Esophagus muscularis mucosa (tissue), 4 donors: ENCODE data around the gene POLR2H. TPM values are rescaled to one million over a fixed set of nuclear protein-coding genes. Genes with fewer than 3 reads are reported as not detected.

Source experiments
- DNase-seq: peaks from one replicate; pipeline ENCODE4 v3.0.0-alpha.2; 2017; ENCODE audit errors: extremely low spot score
- H3K27ac ChIP-seq, 4 donors: fragments of 200-600 bp; sonication (generic); replicated peaks in 1 of 4; 1 replicate in 3 of 4; 2 replicates in 1 of 4; pipeline ENCODE4 v1.5.1; 2016 to 2019; ENCODE audit warnings: mild to moderate bottlenecking in 1 of 4
- H3K27me3 ChIP-seq, 4 donors: fragments of 200-600 bp; sonication (generic); one replicate each; pipeline versions ENCODE4 v1.5.1 to v1.6.0; 2016 to 2019
- H3K36me3 ChIP-seq, 4 donors: fragments of 200-600 bp; sonication (generic); one replicate each; pipeline ENCODE4 v1.5.1; 2016 to 2019
- H3K4me1 ChIP-seq, 4 donors: fragments of 200-600 bp; sonication (generic); one replicate each; pipeline ENCODE4 v1.5.1; 2016 to 2019
- H3K4me3 ChIP-seq, 4 donors: fragments of 200-600 bp; sonication (generic); 1 replicate in 2 of 4; 2 replicates in 2 of 4; pipeline ENCODE4 v1.5.1; 2016 to 2019; ENCODE audit warnings: mild to moderate bottlenecking in 4 of 4, moderate library complexity in 1 of 4
- H3K9me3 ChIP-seq, 4 donors: fragments of 200-600 bp; sonication (generic); 1 replicate in 3 of 4; 2 replicates in 1 of 4; pipeline ENCODE4 v1.5.1; 2016 to 2019
- CTCF ChIP-seq, 3 experiments: fragments of 200-600 bp in 2 of 3; fragments of 450-650 bp in 1 of 3; sonication (generic) in 2 of 3; IDR thresholded peaks; one replicate each; pipeline ENCODE4 v1.5.1; 2017 to 2019; ENCODE audit warnings: antibody characterized with exemption in 3 of 3, mild to moderate bottlenecking in 2 of 3, moderate library complexity in 1 of 3
- EP300 ChIP-seq: sonication (generic); formaldehyde crosslinking; IDR thresholded peaks from one replicate; pipeline ENCODE4 v1.6.1; 2017; ENCODE audit warnings: antibody characterized with exemption
- POLR2A ChIP-seq: fragments of 450-650 bp; IDR thresholded peaks from one replicate; pipeline ENCODE4 v1.6.1; 2017; ENCODE audit warnings: antibody characterized with exemption, moderate library complexity, mild to moderate bottlenecking, low read depth
- POLR2AphosphoS5 ChIP-seq, 2 donors: sonication (generic); formaldehyde crosslinking; IDR thresholded peaks; one replicate each; pipeline ENCODE4 v1.6.1; 2017; ENCODE audit warnings: antibody characterized with exemption in 2 of 2
- WGBS: methylation state at CpG from one replicate; pipeline ENCODE4 v1.1.5; 2018; 5-methylcytosine and 5-hydroxymethylcytosine counted together
- intact Hi-C: fragments of 100-400 bp; cut with DNase I; formaldehyde crosslinking; loops from one replicate; pipeline ENCODE4 v1.15.1; 2023
- total RNA-seq, 4 donors: library from RNA; depleted of rRNA; stranded (reverse); fragments of >200 nt; gene quantifications; one replicate each; pipeline versions ENCODE4 v1.1.0 to v1.2.1, GENCODE V29; 2016

POLR2H gene
- total RNA-seq, 4 donors from 2014 or later: 36.0 to 52.1 (median 40.4) TPM

GRCh38 chr3:184361932-184362667 is 590 bp downstream of the POLR2H start:
- Histone ChIP-seq H3K27me3 (no peaks in the 10 kb centered on the region), H3K4me1 (peaks cover 21 to 42% (median 36%) of the 10 kb centered on the region in 4 donors), H3K27ac (peak overlapping the region; percentile 96 to 99 (median 99)), H3K4me3 (peak overlapping the region; percentile 73 to 92 (median 86)), H3K36me3 (peaks cover 6 to 37% (median 30%) of the 10 kb centered on the region in 4 donors), H3K9me3 (no peaks in the 10 kb centered on the region)
- peak; percentile 93 for DNase-seq
- peak in 1 of 2 donors; percentile 37 for TF ChIP-seq POLR2AphosphoS5 (IDR thresholded peaks at IDR 0.05)
- TF ChIP-seq EP300: no peak
- no peak for TF ChIP-seq CTCF (IDR thresholded peaks at IDR 0.05)
- no peak for TF ChIP-seq POLR2A
- under 1% methylated on average over 28 of the region's 38 CpGs for WGBS
- intact Hi-C loops: no loop called here

GRCh38 chr3:184362668-184363546 is 1.4 kb downstream of the POLR2H start:
- WGBS: under 1% methylated on average over 49 of the region's 68 CpGs
- peak; percentile 98 for DNase-seq
- Histone ChIP-seq H3K27ac (peak overlapping the region; percentile 96 to 99 (median 99)), H3K4me1 (peaks cover 21 to 42% (median 36%) of the 10 kb centered on the region in 4 donors), H3K27me3 (no peaks in the 10 kb centered on the region), H3K36me3 (peaks cover 8 to 37% (median 31%) of the 10 kb centered on the region in 4 donors), H3K4me3 (peak overlapping the region; percentile 73 to 92 (median 86)), H3K9me3 (no peaks in the 10 kb centered on the region)
- TF ChIP-seq EP300: no peak
- peak; percentile 45 to 60 (median 59) for TF ChIP-seq CTCF (IDR thresholded peaks at IDR 0.05)
- peak; percentile 92 to 96 for TF ChIP-seq POLR2AphosphoS5 (IDR thresholded peaks at IDR 0.05)
- TF ChIP-seq POLR2A: peak; percentile 54
- intact Hi-C loops: no loop called here

- Histone ChIP-seq H3K4me1 (peaks cover 22 to 37% (median 33%) of the 10 kb centered on the region in 4 donors), H3K4me3 (no peak overlapping the region), H3K27ac (no peak overlapping the region), H3K9me3 (no peaks in the 10 kb centered on the region), H3K36me3 (peaks cover 8 to 59% (median 45%) of the 10 kb centered on the region in 4 donors), H3K27me3 (no peaks in the 10 kb centered on the region)
- intact Hi-C loops: no loop called here
- DNase-seq: no peak
- TF ChIP-seq POLR2A (no peak), EP300 (no peak), POLR2AphosphoS5 (IDR thresholded peaks at IDR 0.05) (no peak), CTCF (IDR thresholded peaks at IDR 0.05) (no peak)
- WGBS: 91% methylated on average over 5 of the region's 5 CpGs
Observed at GRCh38 chr3:184366619-184367289, 5.2 kb downstream of the POLR2H start.

GRCh38 chr3:184368116-184368515 is 6.6 kb downstream of the POLR2H start:
- TF ChIP-seq POLR2AphosphoS5 (IDR thresholded peaks at IDR 0.05): no peak
- no peak for TF ChIP-seq POLR2A
- TF ChIP-seq CTCF (IDR thresholded peaks at IDR 0.05): no peak
- no peak for TF ChIP-seq EP300
- H3K27ac ChIP-seq: no peak overlapping the region
- peaks cover 22 to 49% (median 40%) of the 10 kb centered on the region in 4 donors for H3K4me1 ChIP-seq
- no peaks in the 10 kb centered on the region for H3K27me3 ChIP-seq
- H3K4me3 ChIP-seq: no peak overlapping the region
- intact Hi-C loops: no loop called here
- H3K36me3 ChIP-seq: peaks cover 8 to 59% (median 45%) of the 10 kb centered on the region in 4 donors
- WGBS: 72% methylated on average over 4 of the region's 9 CpGs
- no peaks in the 10 kb centered on the region for H3K9me3 ChIP-seq
- DNase-seq: no peak
